Stimulated activated naive CD8-positive, alpha-beta T cell treated with anti-CD3 and anti-CD28 coated beads, Interleukin-15, amount 100 ng/mL, for 72 hours (primary cell): ENCODE results near the gene TPD52L1.

Experiments
- ATAC-seq: fragments of 150-1000 bp; cut with Tn5 transposase; 2 replicates; pipeline ENCODE4 v1.10.0; 2021; ENCODE audit warnings: mild to moderate bottlenecking, moderate library complexity
- DNase-seq, 2 donors: peaks; one replicate each; pipeline ENCODE4 v3.0.0; 2021 to 2022
- H3K27ac Mint-ChIP-seq, 2 donors: one replicate each; pipeline ENCODE4 v1.8.0; 2022; ENCODE audit warnings: mild to moderate bottlenecking in 2 of 2, mixed read lengths in 2 of 2, moderate library complexity in 2 of 2
- H3K27me3 Mint-ChIP-seq: one replicate; pipeline ENCODE4 v1.8.0; 2022; ENCODE audit warnings: mixed read lengths
- H3K4me1 Mint-ChIP-seq: one replicate; pipeline ENCODE4 v1.8.0; 2022; ENCODE audit warnings: mild to moderate bottlenecking, mixed read lengths
- H3K4me3 Mint-ChIP-seq, 2 donors: one replicate each; pipeline ENCODE4 v1.8.0; 2022; ENCODE audit warnings: mild to moderate bottlenecking in 2 of 2, mixed read lengths in 2 of 2, moderate library complexity in 1 of 2
- H3K9me3 Mint-ChIP-seq, 2 donors: one replicate each; pipeline ENCODE4 v1.8.0; 2022; ENCODE audit warnings: mixed read lengths in 2 of 2

TPD52L1 gene

GRCh38 chr6:125206389-125206788, 52.8 kb downstream of the TPD52L1 start:
- ATAC-seq, result no peak
- no peak overlapping the region for H3K4me3 Mint-ChIP-seq
- no peak overlapping the region for H3K27ac Mint-ChIP-seq
- no peaks in the 10 kb centered on the region for H3K9me3 Mint-ChIP-seq
- peaks cover 16% of the 10 kb centered on the region for H3K27me3 Mint-ChIP-seq
- no peaks in the 10 kb centered on the region for H3K4me1 Mint-ChIP-seq
- no peak for DNase-seq

DNA sequence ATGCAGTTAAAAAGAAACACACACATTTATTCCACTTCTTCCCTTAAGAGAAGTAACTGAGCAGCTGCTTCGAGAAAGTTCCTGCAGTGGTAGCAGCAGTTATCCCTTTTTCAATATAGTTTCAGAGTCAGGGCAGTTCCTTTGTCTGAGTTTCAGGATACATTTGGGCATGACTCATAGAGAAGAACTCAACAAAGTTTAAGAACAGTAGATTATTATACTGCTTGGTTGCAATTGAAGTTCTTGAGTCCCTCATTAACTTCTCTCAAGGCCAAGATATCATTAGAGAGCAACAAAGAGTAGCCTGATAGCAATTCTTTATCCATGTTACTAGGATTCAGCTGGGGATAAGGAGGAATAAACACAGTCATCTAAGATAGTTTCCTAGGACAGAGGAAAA, 54.4 kb downstream of the TPD52L1 start:
- no peak for DNase-seq
- H3K9me3 Mint-ChIP-seq, result no peaks in the 10 kb centered on the region
- peaks cover 6% of the 10 kb centered on the region for H3K27me3 Mint-ChIP-seq
- ATAC-seq, result no peak
- no peak overlapping the region for H3K27ac Mint-ChIP-seq
- H3K4me3 Mint-ChIP-seq, result no peak overlapping the region
- H3K4me1 Mint-ChIP-seq, result no peaks in the 10 kb centered on the region

DNA sequence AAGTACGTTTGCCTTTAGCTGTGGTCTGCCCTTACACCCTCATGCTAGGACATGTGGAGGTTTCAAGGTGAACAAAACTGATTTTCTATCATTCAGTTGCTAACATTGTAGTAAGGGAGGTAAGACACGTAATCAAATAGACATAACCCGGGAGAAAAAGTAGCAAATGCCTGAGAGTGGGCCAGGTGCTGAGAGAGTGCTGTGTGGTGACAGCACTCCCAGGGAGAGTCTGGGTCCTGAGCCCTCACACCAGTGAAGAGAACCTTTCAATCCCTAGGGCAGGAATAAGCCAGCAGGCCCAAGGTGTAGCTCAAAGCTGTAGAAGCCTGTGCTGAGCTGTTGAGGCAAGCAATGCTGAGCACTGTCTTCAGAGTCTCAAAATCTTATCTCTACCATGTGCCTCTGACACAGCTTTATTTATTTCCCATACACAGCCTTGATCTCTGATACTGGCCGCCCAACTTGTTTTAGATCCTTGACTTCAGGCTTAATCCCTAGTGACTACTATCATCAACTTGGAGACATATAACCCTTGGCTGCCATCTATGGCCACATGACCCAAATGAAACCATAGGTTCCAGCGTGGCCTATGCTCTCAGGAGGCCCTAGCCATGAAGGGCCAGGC, 55.2 kb downstream of the TPD52L1 start:
- no peak for DNase-seq
- no peaks in the 10 kb centered on the region for H3K9me3 Mint-ChIP-seq
- H3K4me1 Mint-ChIP-seq, result no peaks in the 10 kb centered on the region
- no peak overlapping the region for H3K27ac Mint-ChIP-seq
- peaks cover 13% of the 10 kb centered on the region for H3K27me3 Mint-ChIP-seq
- no peak overlapping the region for H3K4me3 Mint-ChIP-seq
- no peak for ATAC-seq

DNA sequence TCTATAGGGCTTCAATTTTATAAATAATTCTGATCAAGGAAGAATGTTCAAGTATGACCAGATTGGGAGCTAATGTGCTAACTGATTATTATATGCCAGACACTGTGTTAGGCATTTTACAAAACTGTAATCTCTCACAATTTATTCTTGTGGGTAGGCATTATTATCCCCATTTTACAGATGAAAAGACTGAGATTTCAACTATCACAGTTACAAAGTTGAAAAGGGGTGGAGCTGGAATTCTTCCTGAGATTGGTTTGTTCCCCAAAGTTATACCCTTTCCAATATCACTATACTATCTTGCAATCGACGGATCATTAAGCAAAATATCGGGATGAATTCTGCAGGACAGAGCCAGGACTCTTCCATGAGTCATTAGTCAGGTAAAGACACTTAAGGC, 57.1 kb downstream of the TPD52L1 start:
- ATAC-seq, result no peak
- no peak for DNase-seq
- Mint-ChIP-seq H3K9me3 (no peaks in the 10 kb centered on the region), H3K27me3 (peaks cover 15% of the 10 kb centered on the region), H3K4me3 (no peak overlapping the region), H3K27ac (no peak overlapping the region), H3K4me1 (no peaks in the 10 kb centered on the region)

DNA sequence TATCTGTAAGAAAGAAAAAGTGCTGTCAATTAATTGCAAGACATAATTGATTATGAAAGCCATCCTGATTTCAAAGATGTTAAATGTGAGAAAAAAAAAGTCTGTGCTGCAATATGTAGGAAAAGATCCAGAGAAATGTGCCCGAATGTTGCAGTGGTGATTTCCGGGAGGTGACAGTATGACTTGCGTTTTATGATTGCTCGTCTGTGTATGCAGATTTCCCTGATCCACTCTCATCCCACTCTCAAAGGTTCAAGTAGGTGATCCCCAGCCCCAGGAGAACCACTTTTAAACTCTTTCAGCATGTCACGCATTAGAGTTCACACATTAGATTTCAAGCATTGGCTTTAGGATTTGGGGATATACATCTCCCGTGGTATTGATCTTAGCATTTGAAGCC, 57.8 kb downstream of the TPD52L1 start:
- H3K27ac Mint-ChIP-seq, result no peak overlapping the region
- H3K27me3 Mint-ChIP-seq, result peaks cover 14% of the 10 kb centered on the region
- DNase-seq (no peak), ATAC-seq (no peak)
- H3K4me1 Mint-ChIP-seq, result no peaks in the 10 kb centered on the region
- no peaks in the 10 kb centered on the region for H3K9me3 Mint-ChIP-seq
- no peak overlapping the region for H3K4me3 Mint-ChIP-seq

- ATAC-seq, result no peak
- Mint-ChIP-seq H3K27me3 (peaks cover 9% of the 10 kb centered on the region), H3K4me1 (no peaks in the 10 kb centered on the region), H3K4me3 (no peak overlapping the region), H3K9me3 (no peaks in the 10 kb centered on the region), H3K27ac (no peak overlapping the region)
- DNase-seq, result no peak
Measured at GRCh38 chr6:125212377-125212776, 58.8 kb downstream of the TPD52L1 start.

DNA sequence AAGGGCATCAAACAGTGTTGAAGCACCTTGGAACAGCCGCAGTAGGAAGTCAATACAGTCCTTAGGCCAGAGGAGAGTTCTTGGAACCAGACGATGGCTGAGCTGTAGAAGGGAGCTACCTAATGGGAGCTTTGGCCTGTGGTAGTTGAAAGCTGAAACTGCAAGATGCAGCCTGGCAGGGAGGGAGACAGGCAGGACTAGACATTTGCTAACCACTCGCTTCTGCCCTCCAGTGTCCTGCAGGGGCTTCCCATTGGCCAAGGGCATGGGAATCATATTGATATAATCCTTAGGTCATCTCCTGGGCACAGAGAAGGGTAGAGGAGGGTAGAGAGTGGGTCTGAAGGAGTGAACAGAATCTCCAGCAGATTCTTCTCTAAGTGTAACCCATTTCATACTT, 60.4 kb downstream of the TPD52L1 start:
- H3K4me1 Mint-ChIP-seq, result no peaks in the 10 kb centered on the region
- peaks cover 9% of the 10 kb centered on the region for H3K27me3 Mint-ChIP-seq
- no peak overlapping the region for H3K27ac Mint-ChIP-seq
- no peak overlapping the region for H3K4me3 Mint-ChIP-seq
- ATAC-seq (no peak), DNase-seq (no peak)
- no peaks in the 10 kb centered on the region for H3K9me3 Mint-ChIP-seq

DNA sequence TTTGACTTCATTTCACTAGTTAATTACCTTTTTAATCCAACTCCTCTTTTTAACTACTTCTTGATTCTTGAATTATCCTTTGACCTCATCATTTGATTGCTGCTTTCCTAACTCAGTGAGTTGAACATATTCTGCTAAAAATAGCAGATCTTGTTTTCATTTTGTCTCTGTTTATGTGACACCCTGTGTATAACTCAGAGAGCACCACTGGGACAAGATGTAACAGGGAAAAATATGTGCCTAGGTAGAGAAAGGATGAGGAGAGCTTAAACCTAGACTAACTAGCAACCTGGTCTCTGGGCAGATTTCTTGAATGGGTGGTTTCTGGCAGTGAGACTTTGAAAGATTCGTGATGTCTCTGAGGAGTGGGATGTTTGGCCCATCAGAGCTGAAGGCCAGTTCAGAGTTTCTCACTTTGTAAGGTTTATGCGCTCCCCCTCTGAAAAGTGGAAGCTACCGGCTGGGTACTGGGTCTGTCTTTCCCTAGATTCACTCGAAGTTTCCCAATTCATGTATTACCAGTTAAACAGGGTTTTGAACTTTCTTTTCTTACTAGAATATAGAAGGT, 61.8 kb downstream of the TPD52L1 start:
- ATAC-seq (no peak), DNase-seq (no peak)
- H3K9me3 Mint-ChIP-seq, result no peaks in the 10 kb centered on the region
- H3K4me3 Mint-ChIP-seq, result no peak overlapping the region
- H3K27me3 Mint-ChIP-seq, result peaks cover 9% of the 10 kb centered on the region
- no peak overlapping the region for H3K27ac Mint-ChIP-seq
- H3K4me1 Mint-ChIP-seq, result no peaks in the 10 kb centered on the region

DNA sequence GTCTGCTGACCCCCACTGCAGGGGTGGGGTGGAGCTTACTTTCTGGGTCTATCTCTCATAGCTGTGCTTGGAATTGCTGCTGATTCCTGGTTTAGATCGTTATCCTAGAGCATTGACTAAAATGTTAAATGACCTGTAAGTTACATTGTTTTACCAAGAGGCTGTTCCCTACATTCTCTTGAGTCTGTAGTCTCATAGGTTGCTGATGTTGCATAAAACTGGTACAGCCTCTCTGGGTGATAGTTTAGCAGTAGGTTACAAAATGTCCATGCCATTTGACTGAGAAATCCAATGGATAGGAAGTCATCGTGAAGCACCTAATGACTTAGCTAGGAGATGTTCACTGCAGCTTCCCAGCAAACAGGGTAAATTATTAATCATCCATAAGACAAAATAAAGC, 62.4 kb downstream of the TPD52L1 start:
- no peak overlapping the region for H3K4me3 Mint-ChIP-seq
- no peaks in the 10 kb centered on the region for H3K9me3 Mint-ChIP-seq
- DNase-seq, result no peak
- no peaks in the 10 kb centered on the region for H3K4me1 Mint-ChIP-seq
- ATAC-seq, result no peak
- no peak overlapping the region for H3K27ac Mint-ChIP-seq
- peaks cover 9% of the 10 kb centered on the region for H3K27me3 Mint-ChIP-seq

DNA sequence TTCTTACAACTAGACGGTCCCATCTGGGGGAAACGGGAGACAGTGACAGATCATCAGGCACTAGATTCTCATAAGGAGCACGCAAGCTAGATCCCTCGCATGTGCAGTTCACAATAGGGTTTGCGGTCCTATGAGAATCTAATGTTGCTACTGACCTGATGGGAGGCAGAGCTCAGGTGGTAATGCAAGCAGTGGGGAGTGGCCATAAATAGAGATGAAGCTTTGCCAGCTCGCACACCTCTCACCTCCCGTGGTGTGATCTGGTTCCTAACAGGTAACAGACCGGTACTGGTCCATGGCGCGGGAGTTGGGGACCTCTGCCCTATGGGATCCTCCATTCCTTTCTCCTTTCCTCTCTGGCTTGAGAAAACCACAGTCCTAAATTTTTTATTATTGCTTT, 63.8 kb downstream of the TPD52L1 start:
- no peaks in the 10 kb centered on the region for H3K4me1 Mint-ChIP-seq
- H3K27ac Mint-ChIP-seq, result no peak overlapping the region
- no peak overlapping the region for H3K4me3 Mint-ChIP-seq
- no peak for ATAC-seq
- H3K9me3 Mint-ChIP-seq, result no peaks in the 10 kb centered on the region
- H3K27me3 Mint-ChIP-seq, result peaks cover 9% of the 10 kb centered on the region
- no peak for DNase-seq

GRCh38 chr6:125217992-125218391, 64.4 kb downstream of the TPD52L1 start:
- H3K4me3 Mint-ChIP-seq, result no peak overlapping the region
- H3K27me3 Mint-ChIP-seq, result peaks cover 9% of the 10 kb centered on the region
- ATAC-seq (no peak), DNase-seq (no peak)
- H3K4me1 Mint-ChIP-seq, result no peaks in the 10 kb centered on the region
- no peaks in the 10 kb centered on the region for H3K9me3 Mint-ChIP-seq
- H3K27ac Mint-ChIP-seq, result no peak overlapping the region

- Mint-ChIP-seq H3K9me3 (no peaks in the 10 kb centered on the region), H3K4me3 (no peak overlapping the region), H3K4me1 (no peaks in the 10 kb centered on the region), H3K27me3 (no peaks in the 10 kb centered on the region), H3K27ac (no peak overlapping the region)
- DNase-seq, result no peak
- no peak for ATAC-seq
Measured at GRCh38 chr6:125219361-125219895, 65.9 kb downstream of the TPD52L1 start.

DNA sequence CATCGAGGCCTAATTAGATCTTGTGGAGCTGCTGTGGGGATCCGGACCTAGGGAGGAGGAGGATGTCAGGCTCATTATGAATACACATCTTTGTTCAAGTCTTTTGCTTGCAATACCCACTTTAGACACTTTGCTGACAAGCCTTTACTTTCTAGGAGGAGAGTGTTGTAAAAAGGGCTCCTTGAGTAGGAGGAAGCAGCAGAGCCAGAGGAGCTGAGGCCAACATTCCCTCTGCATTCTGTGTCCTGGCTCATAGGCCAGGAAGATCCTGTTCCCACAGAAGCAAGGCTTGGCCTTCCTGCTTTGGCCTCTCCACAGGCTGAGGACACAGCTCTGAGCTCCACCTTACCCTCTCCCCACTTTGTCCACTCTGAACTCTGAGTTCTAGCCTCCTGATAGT, 67.1 kb downstream of the TPD52L1 start:
- no peaks in the 10 kb centered on the region for H3K27me3 Mint-ChIP-seq
- ATAC-seq, result no peak
- H3K9me3 Mint-ChIP-seq, result no peaks in the 10 kb centered on the region
- H3K27ac Mint-ChIP-seq, result no peak overlapping the region
- no peak for DNase-seq
- H3K4me1 Mint-ChIP-seq, result no peaks in the 10 kb centered on the region
- no peak overlapping the region for H3K4me3 Mint-ChIP-seq

- H3K4me3 Mint-ChIP-seq, result no peak overlapping the region
- H3K27me3 Mint-ChIP-seq, result no peaks in the 10 kb centered on the region
- no peaks in the 10 kb centered on the region for H3K9me3 Mint-ChIP-seq
- ATAC-seq (no peak), DNase-seq (no peak)
- H3K27ac Mint-ChIP-seq, result no peak overlapping the region
- no peaks in the 10 kb centered on the region for H3K4me1 Mint-ChIP-seq
Measured at GRCh38 chr6:125222531-125223455, 69.2 kb downstream of the TPD52L1 start.

- ATAC-seq (no peak), DNase-seq (no peak)
- H3K27ac Mint-ChIP-seq, result no peak overlapping the region
- H3K9me3 Mint-ChIP-seq, result no peaks in the 10 kb centered on the region
- no peaks in the 10 kb centered on the region for H3K4me1 Mint-ChIP-seq
- H3K27me3 Mint-ChIP-seq, result no peaks in the 10 kb centered on the region
- H3K4me3 Mint-ChIP-seq, result no peak overlapping the region
Measured at GRCh38 chr6:125224231-125224861, 70.8 kb downstream of the TPD52L1 start.

DNA sequence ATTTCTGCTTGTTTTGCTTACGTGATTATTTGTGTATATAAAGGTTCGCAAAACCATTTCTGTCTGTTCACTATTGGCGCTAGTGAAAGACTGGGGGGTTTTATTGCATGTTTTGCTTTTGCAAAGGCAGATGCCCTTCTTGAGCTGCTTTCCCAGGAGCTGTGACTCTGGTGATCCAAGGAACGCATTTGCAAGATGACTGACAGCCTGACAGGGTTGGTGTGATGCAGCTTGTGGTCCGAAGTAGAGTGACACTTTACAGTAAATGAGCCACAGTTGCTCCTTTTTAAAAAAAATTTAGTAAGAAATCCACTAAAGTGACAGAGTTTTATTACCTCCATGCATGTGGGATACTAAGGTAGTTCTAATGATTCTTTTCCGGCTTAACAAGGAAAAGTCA, 73.7 kb downstream of the TPD52L1 start:
- H3K27me3 Mint-ChIP-seq, result no peaks in the 10 kb centered on the region
- no peaks in the 10 kb centered on the region for H3K9me3 Mint-ChIP-seq
- DNase-seq (no peak), ATAC-seq (no peak)
- no peaks in the 10 kb centered on the region for H3K4me1 Mint-ChIP-seq
- no peak overlapping the region for H3K4me3 Mint-ChIP-seq
- H3K27ac Mint-ChIP-seq, result no peak overlapping the region
